Measurements from ENCODE around the gene SCN3B.

GRCh38 chr11:123702139-123702538 is 47.7 kb upstream of the SCN3B start:
- TF ChIP-seq, protein P1, sequence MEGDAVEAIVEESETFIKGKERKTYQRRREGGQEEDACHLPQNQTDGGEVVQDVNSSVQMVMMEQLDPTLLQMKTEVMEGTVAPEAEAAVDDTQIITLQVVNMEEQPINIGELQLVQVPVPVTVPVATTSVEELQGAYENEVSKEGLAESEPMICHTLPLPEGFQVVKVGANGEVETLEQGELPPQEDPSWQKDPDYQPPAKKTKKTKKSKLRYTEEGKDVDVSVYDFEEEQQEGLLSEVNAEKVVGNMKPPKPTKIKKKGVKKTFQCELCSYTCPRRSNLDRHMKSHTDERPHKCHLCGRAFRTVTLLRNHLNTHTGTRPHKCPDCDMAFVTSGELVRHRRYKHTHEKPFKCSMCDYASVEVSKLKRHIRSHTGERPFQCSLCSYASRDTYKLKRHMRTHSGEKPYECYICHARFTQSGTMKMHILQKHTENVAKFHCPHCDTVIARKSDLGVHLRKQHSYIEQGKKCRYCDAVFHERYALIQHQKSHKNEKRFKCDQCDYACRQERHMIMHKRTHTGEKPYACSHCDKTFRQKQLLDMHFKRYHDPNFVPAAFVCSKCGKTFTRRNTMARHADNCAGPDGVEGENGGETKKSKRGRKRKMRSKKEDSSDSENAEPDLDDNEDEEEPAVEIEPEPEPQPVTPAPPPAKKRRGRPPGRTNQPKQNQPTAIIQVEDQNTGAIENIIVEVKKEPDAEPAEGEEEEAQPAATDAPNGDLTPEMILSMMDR (IDR thresholded peaks at IDR 0.05): no peak
- TF ChIP-seq JUN (CRISPR knock-in tag; IDR thresholded peaks at IDR 0.05) (no peak), ZNF512 (CRISPR knock-in tag; IDR thresholded peaks at IDR 0.05; ENCODE audit: borderline replicate concordance) (no peak)
- TF ChIP-seq, protein P2, sequence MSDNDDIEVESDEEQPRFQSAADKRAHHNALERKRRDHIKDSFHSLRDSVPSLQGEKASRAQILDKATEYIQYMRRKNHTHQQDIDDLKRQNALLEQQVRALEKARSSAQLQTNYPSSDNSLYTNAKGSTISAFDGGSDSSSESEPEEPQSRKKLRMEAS (CRISPR knock-in tag; IDR thresholded peaks at IDR 0.05): no peak
